ENCODE results near the gene CTNNA2.

CTNNA2 gene

DNA sequence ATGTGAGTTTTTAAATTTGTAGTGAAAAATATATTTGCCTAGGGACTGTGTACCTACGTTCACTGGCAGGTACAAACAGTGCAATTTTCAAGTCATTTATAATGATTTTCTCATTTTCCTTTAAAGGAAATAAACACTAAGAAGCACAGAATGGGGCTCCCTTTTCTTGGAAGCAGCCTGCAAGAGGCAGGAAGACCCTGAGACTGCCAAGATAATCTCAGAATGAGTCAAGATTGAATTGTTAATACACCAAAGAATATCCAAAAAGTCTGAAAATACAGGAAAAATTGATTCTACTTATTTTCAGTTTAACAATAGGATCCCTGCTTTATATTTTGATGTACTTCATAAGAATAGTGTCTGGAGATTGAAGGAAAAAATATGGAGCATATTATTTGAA, 331.2 kb downstream of the CTNNA2 start:
- Histone ChIP-seq H3K36me3 (no peaks in the 10 kb centered on the region), H3K9me3 (ENCODE audit: severe bottlenecking) (no peaks in the 10 kb centered on the region), H3K27ac (no peak overlapping the region), H3K27me3 (ENCODE audit: insufficient read depth, low read depth, severe bottlenecking) (no peaks in the 10 kb centered on the region), H3K4me3 (ENCODE audit: low read depth, low read length) (no peak overlapping the region)
- no peak for DNase-seq
- TF ChIP-seq, protein P1, sequence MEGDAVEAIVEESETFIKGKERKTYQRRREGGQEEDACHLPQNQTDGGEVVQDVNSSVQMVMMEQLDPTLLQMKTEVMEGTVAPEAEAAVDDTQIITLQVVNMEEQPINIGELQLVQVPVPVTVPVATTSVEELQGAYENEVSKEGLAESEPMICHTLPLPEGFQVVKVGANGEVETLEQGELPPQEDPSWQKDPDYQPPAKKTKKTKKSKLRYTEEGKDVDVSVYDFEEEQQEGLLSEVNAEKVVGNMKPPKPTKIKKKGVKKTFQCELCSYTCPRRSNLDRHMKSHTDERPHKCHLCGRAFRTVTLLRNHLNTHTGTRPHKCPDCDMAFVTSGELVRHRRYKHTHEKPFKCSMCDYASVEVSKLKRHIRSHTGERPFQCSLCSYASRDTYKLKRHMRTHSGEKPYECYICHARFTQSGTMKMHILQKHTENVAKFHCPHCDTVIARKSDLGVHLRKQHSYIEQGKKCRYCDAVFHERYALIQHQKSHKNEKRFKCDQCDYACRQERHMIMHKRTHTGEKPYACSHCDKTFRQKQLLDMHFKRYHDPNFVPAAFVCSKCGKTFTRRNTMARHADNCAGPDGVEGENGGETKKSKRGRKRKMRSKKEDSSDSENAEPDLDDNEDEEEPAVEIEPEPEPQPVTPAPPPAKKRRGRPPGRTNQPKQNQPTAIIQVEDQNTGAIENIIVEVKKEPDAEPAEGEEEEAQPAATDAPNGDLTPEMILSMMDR (IDR thresholded peaks at IDR 0.05; ENCODE audit: low read depth, low read length), result no peak

DNA sequence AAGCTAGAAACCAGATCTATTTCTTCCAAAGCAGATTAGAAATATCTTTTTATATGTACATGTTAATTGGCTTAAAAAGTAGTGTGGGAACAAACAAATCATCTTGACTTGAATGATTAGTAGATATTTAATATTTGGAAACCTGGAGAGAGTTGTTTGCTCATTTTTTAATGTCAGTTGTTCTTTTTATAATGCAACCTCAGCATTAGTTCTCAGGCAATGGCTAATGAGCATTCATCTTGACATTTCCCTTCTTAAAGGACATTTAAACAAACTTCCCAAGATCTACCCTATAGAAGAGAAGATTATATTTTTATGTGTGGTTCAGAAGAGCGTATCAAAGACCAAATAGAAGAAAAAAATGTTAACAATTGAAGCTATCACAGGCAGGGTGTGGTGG, 334.0 kb downstream of the CTNNA2 start:
- no peaks in the 10 kb centered on the region for H3K36me3 ChIP-seq
- H3K27ac ChIP-seq, result no peak overlapping the region
- no peak for DNase-seq
- H3K9me3 ChIP-seq (ENCODE audit: severe bottlenecking), result no peaks in the 10 kb centered on the region
- TF ChIP-seq, protein P1 (IDR thresholded peaks at IDR 0.05; ENCODE audit: low read depth, low read length), result no peak
- peaks cover 3% of the 10 kb centered on the region for H3K27me3 ChIP-seq (ENCODE audit: insufficient read depth, low read depth, severe bottlenecking)
- H3K4me3 ChIP-seq (ENCODE audit: low read depth, low read length), result no peak overlapping the region

DNA sequence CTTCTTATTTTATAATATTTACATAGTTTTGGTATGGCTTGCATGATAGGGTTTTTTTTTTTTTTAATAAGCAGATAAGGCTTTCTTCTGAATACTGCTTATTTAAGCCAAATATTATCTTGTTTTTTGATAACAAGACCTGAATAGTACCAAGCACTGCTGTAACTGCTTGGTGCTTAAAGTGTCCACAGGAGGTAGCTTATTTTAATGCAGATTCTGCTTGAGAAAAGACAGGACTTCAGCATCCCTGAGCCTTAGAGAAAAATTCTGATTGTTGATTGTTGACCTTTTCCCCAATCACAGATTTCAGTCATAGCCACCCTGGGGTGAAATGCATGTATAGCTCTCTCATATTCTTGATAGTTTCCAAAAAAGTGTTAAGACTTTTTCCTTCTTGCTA, 336.4 kb downstream of the CTNNA2 start:
- TF ChIP-seq, protein P1 (IDR thresholded peaks at IDR 0.05; ENCODE audit: low read depth, low read length), result no peak
- no peak overlapping the region for H3K4me3 ChIP-seq (ENCODE audit: low read depth, low read length)
- H3K27ac ChIP-seq, result no peak overlapping the region
- H3K27me3 ChIP-seq (ENCODE audit: insufficient read depth, low read depth, severe bottlenecking), result peaks cover 5% of the 10 kb centered on the region
- no peaks in the 10 kb centered on the region for H3K9me3 ChIP-seq (ENCODE audit: severe bottlenecking)
- no peak for DNase-seq
- no peaks in the 10 kb centered on the region for H3K36me3 ChIP-seq

DNA sequence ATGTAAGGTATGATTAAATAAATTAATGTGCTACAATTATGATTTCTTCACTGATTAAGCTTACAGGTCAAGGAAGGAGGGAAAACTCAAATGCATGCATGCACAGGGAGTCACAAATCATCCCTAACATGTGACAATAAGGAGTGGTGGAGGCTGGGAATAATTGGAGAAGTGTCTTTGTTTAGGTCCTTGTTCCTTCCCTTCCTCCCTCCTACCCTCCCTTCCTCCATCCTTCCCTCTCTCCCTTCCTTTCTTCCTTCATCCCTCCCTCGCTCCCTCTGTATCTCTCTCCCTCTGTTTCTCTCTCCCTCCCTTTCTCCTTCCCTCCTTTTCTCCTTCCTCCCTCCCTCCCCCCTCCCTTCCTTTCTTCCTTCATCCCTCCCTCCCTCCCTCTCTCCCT, 337.1 kb downstream of the CTNNA2 start:
- no peaks in the 10 kb centered on the region for H3K36me3 ChIP-seq
- H3K4me3 ChIP-seq (ENCODE audit: low read depth, low read length), result no peak overlapping the region
- DNase-seq, result no peak
- peaks cover 5% of the 10 kb centered on the region for H3K27me3 ChIP-seq (ENCODE audit: insufficient read depth, low read depth, severe bottlenecking)
- TF ChIP-seq, protein P1 (IDR thresholded peaks at IDR 0.05; ENCODE audit: low read depth, low read length), result no peak
- no peaks in the 10 kb centered on the region for H3K9me3 ChIP-seq (ENCODE audit: severe bottlenecking)
- H3K27ac ChIP-seq, result no peak overlapping the region

DNA sequence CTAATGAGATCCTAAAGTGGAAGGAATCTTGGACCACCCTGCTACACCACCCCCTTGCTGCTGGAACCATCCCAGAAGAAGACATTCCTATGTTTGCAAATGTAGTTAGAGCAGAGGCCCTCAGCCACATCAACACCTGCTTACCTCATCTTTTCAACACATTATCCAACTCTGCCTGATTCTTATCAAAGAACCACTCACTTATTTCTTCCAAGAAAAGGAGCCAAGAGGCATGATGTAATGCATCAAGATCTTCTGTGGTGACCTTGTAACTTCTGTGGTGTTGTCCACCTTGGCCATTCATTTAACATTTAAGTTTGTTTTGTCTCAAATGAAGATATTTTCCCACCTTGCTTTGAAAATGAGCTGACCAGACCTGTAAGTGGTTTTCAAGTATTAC, 338.1 kb downstream of the CTNNA2 start:
- H3K27ac ChIP-seq, result no peak overlapping the region
- no peaks in the 10 kb centered on the region for H3K9me3 ChIP-seq (ENCODE audit: severe bottlenecking)
- no peaks in the 10 kb centered on the region for H3K36me3 ChIP-seq
- TF ChIP-seq, protein P1 (IDR thresholded peaks at IDR 0.05; ENCODE audit: low read depth, low read length), result no peak
- H3K4me3 ChIP-seq (ENCODE audit: low read depth, low read length), result no peak overlapping the region
- H3K27me3 ChIP-seq (ENCODE audit: insufficient read depth, low read depth, severe bottlenecking), result peaks cover 5% of the 10 kb centered on the region
- no peak for DNase-seq

DNA sequence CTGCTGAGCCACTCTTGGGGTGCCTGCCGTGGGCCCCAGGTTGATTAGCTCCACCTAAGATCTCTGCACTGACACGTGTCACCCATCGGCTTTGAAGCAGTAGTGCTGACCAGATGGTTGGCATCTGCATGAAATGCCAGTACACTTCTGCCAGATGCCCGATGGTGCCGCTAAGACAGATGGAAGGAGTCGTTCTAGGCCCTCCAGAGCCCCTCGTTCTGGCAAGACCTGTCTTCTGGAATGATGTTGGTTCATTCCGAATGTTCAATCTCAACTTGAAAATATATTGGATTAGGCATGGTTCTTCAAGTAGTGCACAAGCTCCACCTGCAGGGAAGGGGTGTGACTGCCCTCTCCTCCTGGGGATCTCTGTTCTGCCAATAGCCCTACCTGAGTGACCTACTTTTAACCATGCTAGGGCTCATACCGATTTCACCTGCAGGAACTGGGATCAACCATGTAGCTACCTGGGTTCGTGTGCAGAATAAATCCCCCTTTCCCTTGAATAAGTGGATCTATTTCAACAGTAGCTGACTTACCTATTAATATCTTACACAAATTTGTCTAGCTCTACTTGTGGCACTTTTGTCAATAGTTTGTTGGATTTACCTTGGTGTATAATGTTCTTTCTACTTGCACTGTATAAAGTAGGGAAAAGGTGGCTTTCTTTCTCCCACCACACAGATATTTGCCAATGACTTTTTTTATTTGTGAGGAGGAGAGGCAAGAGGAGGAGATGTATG, 342.6 kb downstream of the CTNNA2 start:
- H3K27me3 ChIP-seq (ENCODE audit: insufficient read depth, low read depth, severe bottlenecking), result peaks cover 5% of the 10 kb centered on the region
- no peak overlapping the region for H3K4me3 ChIP-seq (ENCODE audit: low read depth, low read length)
- TF ChIP-seq, protein P1 (IDR thresholded peaks at IDR 0.05; ENCODE audit: low read depth, low read length), result peak; percentile 83
- peak; percentile 48 for DNase-seq
- H3K36me3 ChIP-seq, result no peaks in the 10 kb centered on the region
- no peaks in the 10 kb centered on the region for H3K9me3 ChIP-seq (ENCODE audit: severe bottlenecking)
- H3K27ac ChIP-seq, result no peak overlapping the region
